ENCODE data around the gene PPRC1. TPM values are rescaled to one million over a fixed set of nuclear protein-coding genes. Genes with fewer than 3 reads are reported as not detected.

Gene PPRC1
- total RNA-seq, 1 experiment from 2014 or later = 68.2 TPM

DNA sequence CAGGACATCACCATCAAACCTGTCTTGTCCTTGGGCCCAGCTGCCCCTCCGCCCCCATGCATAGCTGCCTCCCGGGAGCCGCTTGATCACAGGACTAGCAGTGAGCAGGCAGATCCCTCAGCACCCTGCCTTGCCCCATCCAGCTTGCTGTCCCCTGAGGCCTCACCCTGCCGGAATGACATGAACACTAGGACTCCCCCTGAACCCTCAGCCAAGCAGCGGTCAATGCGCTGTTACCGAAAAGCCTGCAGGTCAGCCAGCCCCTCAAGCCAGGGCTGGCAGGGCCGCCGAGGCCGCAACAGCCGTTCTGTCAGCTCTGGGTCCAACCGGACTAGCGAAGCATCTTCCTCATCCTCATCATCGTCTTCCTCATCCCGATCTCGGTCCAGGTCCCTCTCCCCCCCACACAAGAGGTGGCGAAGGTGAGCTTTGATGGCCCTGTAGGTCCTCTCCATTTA, 14.2 kb downstream of the PPRC1 start:
- H3K27me3 Mint-ChIP-seq (ENCODE audit: insufficient read depth, unreplicated experiment) = no peaks in the 10 kb centered on the region
- H3K36me3 Mint-ChIP-seq (ENCODE audit: insufficient read depth, unreplicated experiment) = peaks cover 82% of the 10 kb centered on the region
- H3K9me3 Mint-ChIP-seq (ENCODE audit: unreplicated experiment) = no peaks in the 10 kb centered on the region
- TF ChIP-seq, protein P1, sequence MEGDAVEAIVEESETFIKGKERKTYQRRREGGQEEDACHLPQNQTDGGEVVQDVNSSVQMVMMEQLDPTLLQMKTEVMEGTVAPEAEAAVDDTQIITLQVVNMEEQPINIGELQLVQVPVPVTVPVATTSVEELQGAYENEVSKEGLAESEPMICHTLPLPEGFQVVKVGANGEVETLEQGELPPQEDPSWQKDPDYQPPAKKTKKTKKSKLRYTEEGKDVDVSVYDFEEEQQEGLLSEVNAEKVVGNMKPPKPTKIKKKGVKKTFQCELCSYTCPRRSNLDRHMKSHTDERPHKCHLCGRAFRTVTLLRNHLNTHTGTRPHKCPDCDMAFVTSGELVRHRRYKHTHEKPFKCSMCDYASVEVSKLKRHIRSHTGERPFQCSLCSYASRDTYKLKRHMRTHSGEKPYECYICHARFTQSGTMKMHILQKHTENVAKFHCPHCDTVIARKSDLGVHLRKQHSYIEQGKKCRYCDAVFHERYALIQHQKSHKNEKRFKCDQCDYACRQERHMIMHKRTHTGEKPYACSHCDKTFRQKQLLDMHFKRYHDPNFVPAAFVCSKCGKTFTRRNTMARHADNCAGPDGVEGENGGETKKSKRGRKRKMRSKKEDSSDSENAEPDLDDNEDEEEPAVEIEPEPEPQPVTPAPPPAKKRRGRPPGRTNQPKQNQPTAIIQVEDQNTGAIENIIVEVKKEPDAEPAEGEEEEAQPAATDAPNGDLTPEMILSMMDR (IDR thresholded peaks at IDR 0.05; ENCODE audit: unreplicated experiment) = no peak
- CTCF ChIA-PET = interaction anchor here (1.6 kb wide), 1 partner anchor 15 kb away, joined by 5 read pairs; no protein-coding TSS in a partner anchor
- no peak overlapping the region for H3K4me3 Mint-ChIP-seq (ENCODE audit: unreplicated experiment)
- no TSS peak for BruUV-seq (replicated peaks)
- DNase-seq (ENCODE audit: unreplicated experiment) = no peak
- no peak overlapping the region for H3K27ac Mint-ChIP-seq (ENCODE audit: low read depth, unreplicated experiment)
- H3K4me1 Mint-ChIP-seq (ENCODE audit: insufficient read depth, unreplicated experiment) = peaks cover 9% of the 10 kb centered on the region
- POLR2A ChIA-PET = interaction anchor here (1.4 kb wide), 1 partner anchor 11 kb away, joined by 5 read pairs; no protein-coding TSS in a partner anchor
- intact Hi-C loops (cut with micrococcal nuclease) = no loop called here

DNA sequence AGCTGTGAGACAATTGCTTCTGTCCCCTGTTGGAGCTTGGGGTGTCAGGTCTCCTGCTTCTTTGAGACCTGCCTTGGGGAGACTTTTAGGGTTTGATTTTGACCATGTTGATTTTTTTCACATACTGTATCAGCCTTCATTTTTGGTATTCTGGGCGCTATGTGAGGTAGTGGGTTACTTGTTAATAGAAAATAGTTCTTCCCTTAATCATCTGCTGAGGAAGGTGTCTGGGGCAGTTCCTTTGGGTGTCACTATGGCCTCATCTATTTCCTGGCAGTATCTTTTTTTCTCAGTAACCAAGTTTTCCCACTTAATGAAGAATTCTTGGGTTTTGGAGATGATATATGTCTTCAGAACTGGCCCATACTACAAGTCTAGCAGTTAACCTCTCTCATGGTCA, 14.7 kb downstream of the PPRC1 start:
- peaks cover 9% of the 10 kb centered on the region for H3K4me1 Mint-ChIP-seq (ENCODE audit: insufficient read depth, unreplicated experiment)
- no peak for DNase-seq (ENCODE audit: unreplicated experiment)
- CTCF ChIA-PET = interaction anchor here (1.6 kb wide), 1 partner anchor 16 kb away, joined by 5 read pairs; no protein-coding TSS in a partner anchor
- H3K27ac Mint-ChIP-seq (ENCODE audit: low read depth, unreplicated experiment) = no peak overlapping the region
- intact Hi-C loops (cut with micrococcal nuclease) = no loop called here
- no peaks in the 10 kb centered on the region for H3K9me3 Mint-ChIP-seq (ENCODE audit: unreplicated experiment)
- peaks cover 76% of the 10 kb centered on the region for H3K36me3 Mint-ChIP-seq (ENCODE audit: insufficient read depth, unreplicated experiment)
- no TSS peak for BruUV-seq (replicated peaks)
- no peaks in the 10 kb centered on the region for H3K27me3 Mint-ChIP-seq (ENCODE audit: insufficient read depth, unreplicated experiment)
- no peak overlapping the region for H3K4me3 Mint-ChIP-seq (ENCODE audit: unreplicated experiment)
- TF ChIP-seq, protein P1 (IDR thresholded peaks at IDR 0.05; ENCODE audit: unreplicated experiment) = no peak
- POLR2A ChIA-PET = interaction anchor here (1.7 kb wide), 1 partner anchor 15 kb away, joined by 9 read pairs; the partner anchor contains the start of gene PPRC1

DNA sequence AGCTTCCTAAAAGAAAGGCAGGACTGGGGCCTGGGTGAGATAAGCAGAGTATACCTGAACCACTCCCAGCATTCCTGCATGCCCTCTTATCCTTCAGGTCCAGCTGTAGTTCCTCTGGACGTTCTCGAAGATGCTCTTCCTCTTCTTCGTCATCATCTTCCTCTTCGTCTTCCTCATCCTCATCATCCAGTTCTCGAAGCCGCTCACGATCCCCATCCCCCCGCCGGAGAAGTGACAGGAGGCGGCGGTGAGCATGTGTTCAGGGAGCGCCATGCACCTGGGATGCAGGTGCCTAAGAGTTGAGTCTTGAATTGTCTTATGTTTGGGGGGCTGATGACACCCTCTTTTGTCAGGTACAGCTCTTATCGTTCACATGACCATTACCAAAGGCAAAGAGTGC, 15.4 kb downstream of the PPRC1 start:
- TF ChIP-seq, protein P1 (IDR thresholded peaks at IDR 0.05; ENCODE audit: unreplicated experiment) = no peak
- Mint-ChIP-seq H3K4me3 (ENCODE audit: unreplicated experiment) (no peak overlapping the region), H3K9me3 (ENCODE audit: unreplicated experiment) (no peaks in the 10 kb centered on the region), H3K27ac (ENCODE audit: low read depth, unreplicated experiment) (peak overlapping the region; percentile 14), H3K36me3 (ENCODE audit: insufficient read depth, unreplicated experiment) (peaks cover 71% of the 10 kb centered on the region), H3K27me3 (ENCODE audit: insufficient read depth, unreplicated experiment) (no peaks in the 10 kb centered on the region), H3K4me1 (ENCODE audit: insufficient read depth, unreplicated experiment) (peaks cover 12% of the 10 kb centered on the region)
- intact Hi-C loops (cut with micrococcal nuclease) = no loop called here
- ChIA-PET POLR2A (interaction anchor here (1.0 to 1.7 kb wide), 2 partner anchors 11 to 16 kb away, joined by 3 to 9 read pairs; partner anchors contain the start of gene PPRC1), CTCF (no interaction called here)
- BruUV-seq (replicated peaks) = no TSS peak
- no peak for DNase-seq (ENCODE audit: unreplicated experiment)

DNA sequence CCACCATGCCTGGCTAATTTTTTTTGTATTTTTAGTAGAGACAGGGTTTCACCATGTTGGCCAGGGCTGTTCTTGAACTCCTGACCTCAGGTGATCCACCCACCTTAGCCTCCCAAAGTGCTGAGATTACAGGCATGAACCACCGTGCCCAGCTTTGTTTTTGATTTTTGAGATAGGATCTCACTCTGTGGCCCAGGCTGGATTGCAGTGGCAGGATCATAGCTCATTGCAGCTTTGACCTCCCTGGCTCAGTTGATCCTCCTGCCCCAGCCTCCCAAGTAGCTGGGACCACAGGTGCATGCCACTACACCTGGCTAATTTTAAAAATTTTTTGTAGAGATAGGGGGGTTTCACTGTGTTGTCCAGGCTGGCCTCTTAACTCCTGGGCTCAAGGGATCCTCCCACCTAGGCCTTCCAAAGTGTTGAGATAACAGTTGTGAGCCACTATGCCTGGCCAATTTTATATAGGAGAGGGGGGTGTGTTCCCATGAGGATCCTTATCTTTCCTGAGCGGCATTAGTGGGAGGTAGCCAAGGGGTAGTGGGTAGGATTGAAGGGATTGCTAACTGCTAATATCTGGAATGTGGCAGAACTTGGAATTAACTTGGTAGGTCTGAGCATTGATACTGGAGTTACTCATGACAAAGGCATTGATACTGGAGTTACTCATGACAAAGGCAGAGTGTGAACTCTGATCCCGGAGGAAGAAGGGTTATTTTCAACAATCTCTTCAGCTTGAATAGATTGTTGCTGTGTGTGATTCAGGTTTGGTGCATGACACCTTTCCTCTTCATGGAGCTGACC, 18.3 kb downstream of the PPRC1 start:
- H3K36me3 Mint-ChIP-seq (ENCODE audit: insufficient read depth, unreplicated experiment) = peaks cover 63% of the 10 kb centered on the region
- no TSS peak for BruUV-seq (replicated peaks)
- POLR2A ChIA-PET = interaction anchor here (0.6 to 4.2 kb wide), 20 partner anchors 8 to 310 kb away, joined by 3 to 47 read pairs (median 5); partner anchors contain the start of genes C10orf95, CUEDC2, GBF1 and LDB1

More for the DNA sequence above, 18.3 kb downstream of the PPRC1 start:
- TF ChIP-seq, protein P1 (IDR thresholded peaks at IDR 0.05; ENCODE audit: unreplicated experiment) = no peak
- Mint-ChIP-seq H3K4me1 (ENCODE audit: insufficient read depth, unreplicated experiment) (peaks cover 14% of the 10 kb centered on the region), H3K27me3 (ENCODE audit: insufficient read depth, unreplicated experiment) (no peaks in the 10 kb centered on the region), H3K27ac (ENCODE audit: low read depth, unreplicated experiment) (peak overlapping the region; percentile 92), H3K9me3 (ENCODE audit: unreplicated experiment) (no peaks in the 10 kb centered on the region), H3K4me3 (ENCODE audit: unreplicated experiment) (peak overlapping the region; percentile 75)
- intact Hi-C loops (cut with micrococcal nuclease) = no loop called here
- CTCF ChIA-PET = interaction anchor here (0.6 to 1.5 kb wide), 6 partner anchors 9 to 422 kb away, joined by 3 to 4 read pairs (median 3); no protein-coding TSS in a partner anchor
- no peak for DNase-seq (ENCODE audit: unreplicated experiment)
